ENCODE results near the gene CCDC117.
A peak's percentile ranks its signal among the peaks of the same experiment; 100 is the strongest.
"Not testable (repeated sequence)": the region's sequence is repeated elsewhere in the genome, so short reads cannot be mapped to it uniquely, and the experiment has no call there.

CCDC117 gene

GRCh38 chr22:28772633-28773460, at the start of gene CCDC117:
CCDC117 (plus strand) TSS chr22:28772695; CDS start chr22:28772850, 155 bp downstream.
- peak; percentile 95 for DNase-seq

GRCh38 chr22:28728002-28728401, 44.5 kb upstream of the CCDC117 start:
- DNase-seq, result no peak

GRCh38 chr22:28728621-28729313, 43.7 kb upstream of the CCDC117 start:
- DNase-seq, result no peak

- DNase-seq, result no peak
Measured at GRCh38 chr22:28730179-28730578, 42.3 kb upstream of the CCDC117 start.

- no peak for DNase-seq
Measured at GRCh38 chr22:28734393-28734792, 38.1 kb upstream of the CCDC117 start.

GRCh38 chr22:28736301-28737155, 36.0 kb upstream of the CCDC117 start:
- DNase-seq, result no peak

GRCh38 chr22:28737701-28738100, 34.8 kb upstream of the CCDC117 start:
- no peak for DNase-seq

- DNase-seq, result not testable (repeated sequence)
Measured at GRCh38 chr22:28738876-28739275, 33.6 kb upstream of the CCDC117 start.

GRCh38 chr22:28741200-28741784, 31.2 kb upstream of the CCDC117 start:
- DNase-seq, result no peak

- DNase-seq, result peak; percentile 98
Measured at GRCh38 chr22:28741785-28742561, 30.5 kb upstream of the CCDC117 start, which contains the start of the genes CHEK2 and HSCB. CHEK2 (minus strand) TSS chr22:28741820; CDS start chr22:28734721, 7,099 bp downstream. HSCB (plus strand) TSS chr22:28742039; CDS start chr22:28742096, 57 bp downstream.

- DNase-seq, result no peak
Measured at GRCh38 chr22:28742562-28742962, 29.9 kb upstream of the CCDC117 start.

- no peak for DNase-seq
Measured at GRCh38 chr22:28743852-28744251, 28.6 kb upstream of the CCDC117 start.

- no peak for DNase-seq
Measured at GRCh38 chr22:28750471-28750881, 22.0 kb upstream of the CCDC117 start.

GRCh38 chr22:28754512-28754911, 18.0 kb upstream of the CCDC117 start:
- not testable (repeated sequence) for DNase-seq

GRCh38 chr22:28759861-28760560, 12.5 kb upstream of the CCDC117 start:
- no peak for DNase-seq

- DNase-seq, result no peak
Measured at GRCh38 chr22:28761449-28761755, 11.1 kb upstream of the CCDC117 start.

- not testable (repeated sequence) for DNase-seq
Measured at GRCh38 chr22:28762000-28762399, 10.5 kb upstream of the CCDC117 start.

GRCh38 chr22:28766628-28767027, 5.9 kb upstream of the CCDC117 start:
- DNase-seq, result no peak

- DNase-seq, result peak; percentile 35
Measured at GRCh38 chr22:28768701-28769393, 3.6 kb upstream of the CCDC117 start.

GRCh38 chr22:28769394-28770085, 3.0 kb upstream of the CCDC117 start:
- no peak for DNase-seq
